Activated naive CD4-positive, alpha-beta T cell treated with anti-CD3 and anti-CD28 coated beads, Interleukin-2, amount 50 U/mL, for 72 hours (primary cell): ENCODE measurements around the gene DCAF8. TPM values are rescaled to one million over a fixed set of nuclear protein-coding genes. Genes with fewer than 3 reads are reported as not detected.

ENCODE experiments used
- ATAC-seq, 2 donors: fragments of 150-1000 bp; cut with Tn5 transposase; 2 replicates each; pipeline ENCODE4 v1.10.0; 2021; ENCODE audit warnings: mild to moderate bottlenecking in 2 of 2, moderate library complexity in 2 of 2
- DNase-seq, 2 donors: peaks; one replicate each; pipeline ENCODE4 v3.0.0; 2021 to 2022; ENCODE audit warnings: low spot score in 2 of 2
- H3K27ac Mint-ChIP-seq, 2 donors: one replicate each; pipeline ENCODE4 v1.8.0; 2022; ENCODE audit warnings: mild to moderate bottlenecking in 2 of 2, mixed read lengths in 2 of 2
- H3K36me3 Mint-ChIP-seq, 2 donors: one replicate each; pipeline ENCODE4 v1.8.0; 2022; ENCODE audit warnings: mixed read lengths in 2 of 2
- H3K9me3 Mint-ChIP-seq, 2 donors: one replicate each; pipeline ENCODE4 v1.8.0; 2022; ENCODE audit warnings: mixed read lengths in 2 of 2
- total RNA-seq, 2 donors: library from RNA; stranded (reverse); gene quantifications; one replicate each; pipeline ENCODE4 v1.2.3, GENCODE V29; 2022

DCAF8 gene
- total RNA-seq, 2 donors from 2014 or later, result 124 to 170 TPM

GRCh38 chr1:160277987-160278386 is 15.6 kb upstream of the DCAF8 start:
- Mint-ChIP-seq H3K27ac (peak overlapping the region in 1 of 2 donors; percentile 9), H3K36me3 (peaks cover 11 to 12% of the 10 kb centered on the region in 2 donors), H3K9me3 (no peaks in the 10 kb centered on the region)
- DNase-seq (no peak), ATAC-seq (no peak)

- DNase-seq (no peak), ATAC-seq (no peak)
- Mint-ChIP-seq H3K27ac (no peak overlapping the region), H3K36me3 (peaks cover 11 to 12% of the 10 kb centered on the region in 2 donors), H3K9me3 (no peaks in the 10 kb centered on the region)
Measured at GRCh38 chr1:160277330-160277729, 15.0 kb upstream of the DCAF8 start.

- ATAC-seq (no peak), DNase-seq (no peak)
- no peaks in the 10 kb centered on the region for H3K36me3 Mint-ChIP-seq
- H3K27ac Mint-ChIP-seq, result no peak overlapping the region
- no peaks in the 10 kb centered on the region for H3K9me3 Mint-ChIP-seq
Measured at GRCh38 chr1:160271025-160271424, 8.7 kb upstream of the DCAF8 start.

GRCh38 chr1:160267284-160267991 is 5.1 kb upstream of the DCAF8 start:
- Mint-ChIP-seq H3K27ac (no peak overlapping the region), H3K9me3 (no peaks in the 10 kb centered on the region), H3K36me3 (no peaks in the 10 kb centered on the region)
- ATAC-seq (no peak), DNase-seq (no peak)

GRCh38 chr1:160264795-160265307 is 2.5 kb upstream of the DCAF8 start:
- DNase-seq, result no peak
- ATAC-seq, result no peak
- Mint-ChIP-seq H3K9me3 (no peaks in the 10 kb centered on the region), H3K36me3 (peaks cover 15 to 19% of the 10 kb centered on the region in 2 donors), H3K27ac (no peak overlapping the region)

- peak; percentile 58 to 63 for ATAC-seq
- Mint-ChIP-seq H3K27ac (peak overlapping the region; percentile 99 to 100), H3K36me3 (peaks cover 15 to 32% of the 10 kb centered on the region in 2 donors), H3K9me3 (no peaks in the 10 kb centered on the region)
- peak; percentile 63 to 77 for DNase-seq
Measured at GRCh38 chr1:160261556-160261892, 825 bp downstream of the DCAF8 start.

- peaks cover 15 to 32% of the 10 kb centered on the region in 2 donors for H3K36me3 Mint-ChIP-seq
- no peak for ATAC-seq
- H3K9me3 Mint-ChIP-seq, result no peaks in the 10 kb centered on the region
- peak overlapping the region; percentile 99 to 100 for H3K27ac Mint-ChIP-seq
- no peak for DNase-seq
Measured at GRCh38 chr1:160260406-160261382, 1.7 kb downstream of the DCAF8 start.

GRCh38 chr1:160258177-160258798 is 4.1 kb downstream of the DCAF8 start:
- ATAC-seq, result no peak
- Mint-ChIP-seq H3K27ac (no peak overlapping the region), H3K9me3 (no peaks in the 10 kb centered on the region), H3K36me3 (peaks cover 15 to 32% of the 10 kb centered on the region in 2 donors)
- no peak for DNase-seq

- H3K27ac Mint-ChIP-seq, result peak overlapping the region; percentile 10 to 29
- peaks cover 15 to 32% of the 10 kb centered on the region in 2 donors for H3K36me3 Mint-ChIP-seq
- ATAC-seq (no peak), DNase-seq (no peak)
- H3K9me3 Mint-ChIP-seq, result no peaks in the 10 kb centered on the region
Measured at GRCh38 chr1:160257411-160258015, 4.8 kb downstream of the DCAF8 start.

GRCh38 chr1:160256396-160257046 is 5.8 kb downstream of the DCAF8 start:
- Mint-ChIP-seq H3K27ac (peak overlapping the region in 1 of 2 donors; percentile 46), H3K36me3 (peaks cover 8 to 26% of the 10 kb centered on the region in 2 donors), H3K9me3 (no peaks in the 10 kb centered on the region)
- DNase-seq (no peak), ATAC-seq (peak in 1 of 2 donors; percentile 43)

- DNase-seq (no peak), ATAC-seq (no peak)
- Mint-ChIP-seq H3K9me3 (no peaks in the 10 kb centered on the region), H3K36me3 (peaks cover 4 to 24% of the 10 kb centered on the region in 2 donors), H3K27ac (no peak overlapping the region)
Measured at GRCh38 chr1:160255781-160256300, 6.5 kb downstream of the DCAF8 start.

GRCh38 chr1:160251687-160252526 is 10.4 kb downstream of the DCAF8 start:
- peak in 1 of 2 donors; percentile 26 for DNase-seq
- Mint-ChIP-seq H3K27ac (peak overlapping the region in 1 of 2 donors; percentile 44), H3K9me3 (no peaks in the 10 kb centered on the region), H3K36me3 (peaks cover 0 to 7% of the 10 kb centered on the region in 2 donors)
- ATAC-seq, result peak; percentile 78 to 83

GRCh38 chr1:160251011-160251410 is 11.3 kb downstream of the DCAF8 start:
- ATAC-seq (no peak), DNase-seq (no peak)
- Mint-ChIP-seq H3K36me3 (peaks cover 0 to 7% of the 10 kb centered on the region in 2 donors), H3K27ac (peak overlapping the region in 1 of 2 donors; percentile 68), H3K9me3 (no peaks in the 10 kb centered on the region)

GRCh38 chr1:160247053-160247452 is 15.3 kb downstream of the DCAF8 start:
- no peak for ATAC-seq
- no peak for DNase-seq
- Mint-ChIP-seq H3K27ac (no peak overlapping the region), H3K9me3 (no peaks in the 10 kb centered on the region), H3K36me3 (peaks cover 0 to 7% of the 10 kb centered on the region in 2 donors)

- Mint-ChIP-seq H3K9me3 (no peaks in the 10 kb centered on the region), H3K27ac (peak overlapping the region in 1 of 2 donors; percentile 45), H3K36me3 (peaks cover 0 to 2% of the 10 kb centered on the region in 2 donors)
- DNase-seq, result no peak
- no peak for ATAC-seq
Measured at GRCh38 chr1:160245434-160245833, 16.9 kb downstream of the DCAF8 start.
